Fibroblast of peridontal ligament (primary cell): ENCODE measurements around the gene CCDC134.
"Not testable (repeated sequence)": the region's sequence is repeated elsewhere in the genome, so short reads cannot be mapped to it uniquely, and the experiment has no call there.

Experiments used
- DNase-seq: peaks from one replicate; pipeline ENCODE4 v3.0.0-alpha.2; 2010; ENCODE audit errors: extremely low read depth

CCDC134 gene

GRCh38 chr22:41842996-41843970 lies 42.8 kb downstream of the CCDC134 start:
- DNase-seq = no peak

DNA sequence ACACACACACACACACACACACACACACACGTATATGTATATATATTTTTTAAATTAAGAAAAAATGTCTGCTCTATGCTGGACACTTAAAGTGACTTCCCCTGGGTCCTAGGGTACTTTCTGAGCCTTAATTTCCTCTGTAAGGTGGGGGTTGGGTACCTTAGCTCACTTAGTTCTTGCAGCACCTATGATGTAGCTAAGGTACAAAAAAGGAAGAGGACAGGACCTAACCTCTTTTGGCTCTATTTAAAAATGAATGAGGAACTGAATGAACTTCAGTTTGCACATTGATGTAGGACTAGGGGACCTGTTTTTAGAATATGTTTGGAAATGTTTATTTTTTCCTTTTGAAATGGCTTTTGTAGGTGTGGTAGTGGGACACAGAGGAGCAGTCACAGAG lies 43.6 kb downstream of the CCDC134 start:
- no peak for DNase-seq

GRCh38 chr22:41844513-41844912 lies 44.0 kb downstream of the CCDC134 start:
- no peak for DNase-seq

GRCh38 chr22:41845380-41846267 lies 45.1 kb downstream of the CCDC134 start:
- no peak for DNase-seq

GRCh38 chr22:41846268-41846987 lies 45.9 kb downstream of the CCDC134 start:
- no peak for DNase-seq

GRCh38 chr22:41847300-41847699 lies 46.8 kb downstream of the CCDC134 start:
- no peak for DNase-seq

GRCh38 chr22:41848468-41848867 lies 48.0 kb downstream of the CCDC134 start:
- DNase-seq = no peak

GRCh38 chr22:41856469-41856868 lies 56.0 kb downstream of the CCDC134 start:
- DNase-seq = no peak

- peak; percentile 27 for DNase-seq
These were observed 56.8 kb downstream of the CCDC134 start for GRCh38 chr22:41857155-41857859.

- no peak for DNase-seq
These were observed 57.4 kb downstream of the CCDC134 start for GRCh38 chr22:41857860-41858199.

DNA sequence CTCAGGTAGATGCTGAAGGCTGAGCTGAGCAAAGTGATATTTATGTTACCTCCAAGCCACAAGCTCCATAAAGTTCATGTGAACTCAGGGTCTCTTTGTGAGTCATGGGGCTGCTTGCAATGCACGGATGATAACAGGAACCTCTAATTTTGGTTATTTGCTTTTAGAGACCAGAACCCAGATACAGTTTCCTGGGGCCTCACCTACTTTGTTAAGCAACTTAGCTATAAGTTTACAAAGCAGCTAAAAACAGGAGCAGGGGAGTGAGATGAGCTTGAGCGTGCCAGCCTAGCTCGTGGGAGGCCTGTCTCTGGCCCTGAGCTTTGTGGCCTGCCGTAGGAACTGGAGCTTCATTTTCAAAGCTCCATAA lies 61.7 kb downstream of the CCDC134 start:
- peak; percentile 27 for DNase-seq

DNA sequence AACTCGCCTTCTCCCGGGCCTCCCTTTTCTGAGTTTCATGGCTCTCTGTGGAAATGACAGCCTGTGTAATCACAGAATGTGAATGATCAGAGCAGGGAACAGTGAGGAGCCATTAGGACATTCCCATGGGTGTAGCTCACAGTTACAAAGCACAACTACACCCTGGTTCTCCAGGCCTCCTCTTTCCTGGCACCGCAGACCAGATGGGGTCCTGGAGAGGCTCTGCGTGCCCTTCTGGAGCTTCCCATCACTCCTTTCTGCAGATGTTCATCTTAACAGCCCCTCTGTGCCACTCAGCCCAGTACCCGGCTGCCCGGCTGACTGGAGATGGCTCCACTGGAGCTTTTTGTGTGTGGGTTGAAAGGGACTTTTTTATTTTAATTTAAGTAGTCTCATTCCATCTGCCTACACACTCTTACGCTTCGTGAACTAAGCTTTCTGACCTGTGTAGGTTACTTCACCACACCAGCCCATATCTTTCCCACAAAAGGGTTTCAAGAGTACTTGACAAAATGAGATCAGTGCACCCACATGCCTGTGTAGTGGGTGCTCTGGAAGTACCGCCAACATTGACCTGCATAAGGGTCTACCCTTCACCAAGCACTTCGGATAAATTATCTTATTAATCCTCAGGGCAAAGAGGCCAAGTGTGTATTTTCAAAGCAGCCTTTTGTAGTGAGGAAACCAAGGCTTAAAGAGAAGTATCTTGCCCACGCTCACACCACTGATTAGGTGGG lies 62.2 kb downstream of the CCDC134 start:
- no peak for DNase-seq

GRCh38 chr22:41863472-41863871 lies 63.0 kb downstream of the CCDC134 start:
- no peak for DNase-seq

- no peak for DNase-seq
These were observed 68.1 kb downstream of the CCDC134 start for GRCh38 chr22:41868556-41868955.

DNA sequence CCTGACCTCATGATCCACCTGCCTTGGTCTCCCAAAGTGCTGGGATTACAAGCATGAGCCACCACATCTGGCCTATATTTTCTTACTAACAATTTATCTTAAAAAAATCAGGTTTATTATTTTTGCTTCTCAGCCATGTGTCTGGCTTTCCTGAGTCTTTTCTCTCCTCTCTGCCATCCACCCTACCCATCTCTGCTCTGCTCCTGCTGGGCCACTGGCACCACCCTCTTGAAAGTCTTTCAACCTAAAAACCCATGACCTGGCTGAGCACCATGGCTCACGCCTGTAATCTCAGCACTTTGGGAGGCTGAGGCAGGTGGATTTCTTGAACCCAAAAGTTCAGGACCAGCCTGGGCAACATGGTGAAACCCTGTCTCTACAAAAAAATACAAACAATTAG lies 69.6 kb downstream of the CCDC134 start:
- not testable (repeated sequence) for DNase-seq

- DNase-seq = no peak
These were observed 70.3 kb downstream of the CCDC134 start for GRCh38 chr22:41870786-41871185.

DNA sequence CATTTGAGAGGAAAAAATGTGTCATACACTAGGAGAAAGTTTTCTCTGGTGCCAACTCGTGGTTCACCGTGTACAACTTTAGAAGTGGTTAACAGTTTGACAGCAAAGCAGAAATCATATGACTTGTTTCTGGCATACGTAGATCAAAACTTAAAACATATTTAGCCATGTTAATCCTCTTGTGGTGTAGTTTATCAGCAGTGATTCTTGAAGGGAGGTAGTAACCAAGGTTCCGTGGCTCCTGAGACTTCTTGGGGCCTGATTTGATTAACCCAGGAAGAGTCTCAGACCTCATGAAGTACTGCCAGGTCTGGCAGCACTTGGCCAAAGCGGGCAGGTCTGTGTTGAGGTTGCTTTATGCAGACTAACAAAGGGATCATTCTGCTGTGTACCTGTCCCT lies 72.9 kb downstream of the CCDC134 start:
- DNase-seq = no peak

GRCh38 chr22:41874090-41874489 lies 73.6 kb downstream of the CCDC134 start:
- DNase-seq = no peak

DNA sequence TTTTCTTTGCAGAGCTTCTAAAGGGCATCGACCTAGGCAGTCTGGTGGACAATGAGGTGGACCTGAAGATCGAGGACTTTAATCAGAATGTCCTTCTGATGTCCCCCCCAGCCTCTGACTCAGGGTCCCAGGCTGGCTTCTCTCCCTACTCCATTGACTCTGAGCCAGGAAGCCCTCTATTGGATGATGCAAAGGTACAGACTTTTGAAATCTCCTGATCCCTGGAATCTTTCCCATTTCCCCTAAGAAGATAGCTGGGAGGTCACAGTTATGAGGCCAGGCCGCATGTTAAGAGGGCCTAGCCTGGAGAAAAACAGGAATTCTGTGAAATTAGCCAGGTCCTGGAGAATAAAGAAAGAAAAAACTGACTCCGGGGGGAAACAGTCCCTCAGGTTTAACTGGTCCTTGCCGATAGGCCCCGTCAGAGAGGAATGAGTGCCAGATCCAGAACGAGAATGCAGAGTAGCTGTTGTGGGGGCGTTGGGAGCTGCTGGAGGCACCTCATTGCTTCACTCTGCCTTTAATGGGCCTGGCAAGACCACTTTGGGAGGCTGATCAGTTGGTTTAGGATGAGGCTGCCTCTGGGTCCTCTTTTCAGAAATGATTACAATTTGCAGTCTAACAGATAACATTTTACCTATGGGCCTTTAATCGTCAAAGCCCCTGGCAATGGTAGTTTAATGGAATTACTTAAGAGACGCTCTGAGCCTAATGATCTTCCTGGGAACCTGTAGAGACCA lies 75.2 kb downstream of the CCDC134 start:
- no peak for DNase-seq
